GM18870 (cell line): ENCODE results near the gene UTP18.
"Not testable (repeated sequence)": the region's sequence is repeated elsewhere in the genome, so short reads cannot be mapped to it uniquely, and the experiment has no call there.

Source experiments
- ATAC-seq: cut with Tn5 transposase; IDR thresholded peaks from one replicate; pipeline ENCODE4 v1.9.1; 2021; ENCODE audit warnings: moderate library complexity; ENCODE audit not compliant: unreplicated experiment

The UTP18 gene

GRCh38 chr17:51260237-51261023 is at the start of gene UTP18:
Gene UTP18 (plus strand): TSS chr17:51260546. CDS start chr17:51260585, 39 bp downstream.
- ATAC-seq, result peak; percentile 56

GRCh38 chr17:51214920-51215319 is 45.4 kb upstream of the UTP18 start:
- no peak for ATAC-seq

- ATAC-seq, result no peak
These were observed 42.4 kb upstream of the UTP18 start for GRCh38 chr17:51217946-51218345.

GRCh38 chr17:51221322-51221721 is 39.0 kb upstream of the UTP18 start:
- ATAC-seq, result no peak

- ATAC-seq, result no peak
These were observed 35.7 kb upstream of the UTP18 start for GRCh38 chr17:51224402-51225262.

GRCh38 chr17:51225523-51225922 is 34.8 kb upstream of the UTP18 start:
- not testable (repeated sequence) for ATAC-seq

- no peak for ATAC-seq
These were observed 32.2 kb upstream of the UTP18 start for GRCh38 chr17:51228161-51228560.

- ATAC-seq, result no peak
These were observed 30.5 kb upstream of the UTP18 start for GRCh38 chr17:51229889-51230288.

GRCh38 chr17:51230306-51230705 is 30.0 kb upstream of the UTP18 start:
- no peak for ATAC-seq

- no peak for ATAC-seq
These were observed 28.3 kb upstream of the UTP18 start for GRCh38 chr17:51231999-51232398.

GRCh38 chr17:51234162-51234561 is 26.2 kb upstream of the UTP18 start:
- no peak for ATAC-seq

GRCh38 chr17:51238255-51238887 is 22.0 kb upstream of the UTP18 start:
- ATAC-seq, result peak; percentile 84

- no peak for ATAC-seq
These were observed 20.1 kb upstream of the UTP18 start for GRCh38 chr17:51240275-51240674.

GRCh38 chr17:51244041-51244440 is 16.3 kb upstream of the UTP18 start:
- ATAC-seq, result no peak

- ATAC-seq, result no peak
These were observed 14.8 kb upstream of the UTP18 start for GRCh38 chr17:51245535-51245934.

GRCh38 chr17:51250314-51250840 is 10.0 kb upstream of the UTP18 start:
- no peak for ATAC-seq

- no peak for ATAC-seq
These were observed 9.3 kb upstream of the UTP18 start for GRCh38 chr17:51251010-51251409.

- no peak for ATAC-seq
These were observed 4.7 kb upstream of the UTP18 start for GRCh38 chr17:51255673-51256072.

GRCh38 chr17:51256101-51256500 is 4.2 kb upstream of the UTP18 start:
- no peak for ATAC-seq

- no peak for ATAC-seq
These were observed 2.9 kb upstream of the UTP18 start for GRCh38 chr17:51257150-51258081.
